NCI-H1092 treated with DMSO at 0.1 percent for 48 hours (cell line): ENCODE results near the gene SIGLEC14.
A peak's percentile ranks its signal among the peaks of the same experiment; 100 is the strongest.
"Not testable (repeated sequence)": the region's sequence is repeated elsewhere in the genome, so short reads cannot be mapped to it uniquely, and the experiment has no call there.

Experiments
- DNase-seq: peaks from one replicate; lab custom pipeline; 2025; lab: John Stamatoyannopoulos, UW

Gene SIGLEC14

GRCh38 chr19:51668216-51668615 lies 21.6 kb upstream of the SIGLEC14 start:
- DNase-seq = no peak

GRCh38 chr19:51664997-51665396 lies 18.4 kb upstream of the SIGLEC14 start:
- no peak for DNase-seq

- no peak for DNase-seq
These were observed 17.5 kb upstream of the SIGLEC14 start for GRCh38 chr19:51664131-51664530.

GRCh38 chr19:51663650-51664049 lies 17.0 kb upstream of the SIGLEC14 start:
- no peak for DNase-seq

- DNase-seq = peak; percentile 39
These were observed 14.5 kb upstream of the SIGLEC14 start for GRCh38 chr19:51660975-51661600.

GRCh38 chr19:51654783-51655182 lies 8.2 kb upstream of the SIGLEC14 start:
- no peak for DNase-seq

- DNase-seq = no peak
These were observed 6.5 kb upstream of the SIGLEC14 start for GRCh38 chr19:51653162-51653561.

- DNase-seq = no peak
These were observed 5.6 kb upstream of the SIGLEC14 start for GRCh38 chr19:51652266-51652665.

GRCh38 chr19:51651216-51651846 lies 4.7 kb upstream of the SIGLEC14 start:
- DNase-seq = no peak

GRCh38 chr19:51647318-51647717 lies 693 bp upstream of the SIGLEC14 start:
- DNase-seq = no peak

GRCh38 chr19:51644636-51645271 lies 1.9 kb downstream of the SIGLEC14 start:
- no peak for DNase-seq

GRCh38 chr19:51641648-51642047 lies 5.0 kb downstream of the SIGLEC14 start:
- no peak for DNase-seq

- no peak for DNase-seq
These were observed 6.2 kb downstream of the SIGLEC14 start for GRCh38 chr19:51640386-51640785.

GRCh38 chr19:51639916-51640315 lies 6.7 kb downstream of the SIGLEC14 start:
- no peak for DNase-seq

- DNase-seq = no peak
These were observed 9.2 kb downstream of the SIGLEC14 start for GRCh38 chr19:51637362-51637978.

GRCh38 chr19:51632126-51632525 lies 14.5 kb downstream of the SIGLEC14 start:
- DNase-seq = no peak

- not testable (repeated sequence) for DNase-seq
These were observed 16.3 kb downstream of the SIGLEC14 start, which contains the start of gene SIGLEC5 for GRCh38 chr19:51630315-51630714. TSS of gene SIGLEC5 (minus strand) at chr19:51630401. CDS start at chr19:51630335, 66 bp downstream.

- DNase-seq = no peak
These were observed 18.3 kb downstream of the SIGLEC14 start for GRCh38 chr19:51628153-51628939.

GRCh38 chr19:51627491-51628138 lies 19.0 kb downstream of the SIGLEC14 start:
- no peak for DNase-seq

- no peak for DNase-seq
These were observed 19.9 kb downstream of the SIGLEC14 start for GRCh38 chr19:51626675-51627074.

GRCh38 chr19:51621178-51621577 lies 25.4 kb downstream of the SIGLEC14 start:
- no peak for DNase-seq

GRCh38 chr19:51615991-51616390 lies 30.6 kb downstream of the SIGLEC14 start:
- no peak for DNase-seq
